ENCODE results near the gene ANXA6.

The ANXA6 gene

DNA sequence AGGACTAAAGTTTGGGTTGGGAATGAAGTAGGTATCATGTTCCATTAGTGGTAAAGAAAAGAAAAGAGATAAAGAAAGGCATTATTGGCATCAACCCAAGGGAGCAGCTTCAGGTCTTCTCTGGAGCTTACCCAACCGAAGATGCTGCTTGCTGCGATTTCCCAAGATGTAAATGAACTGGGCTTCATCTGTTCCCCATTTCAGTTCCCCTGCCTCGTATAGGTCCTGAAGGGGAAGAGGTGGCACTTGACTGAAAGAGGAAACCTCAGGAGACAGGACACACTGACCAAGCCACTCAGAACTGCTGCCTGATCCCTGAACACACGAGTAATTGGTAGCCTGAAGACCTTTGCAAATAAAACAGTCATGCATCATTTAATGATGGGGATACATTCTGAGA is 24.6 kb downstream of the ANXA6 start:
- Mint-ChIP-seq H3K9me3 (no peaks in the 10 kb centered on the region), H3K4me1 (ENCODE audit: low read depth) (peaks cover 69% of the 10 kb centered on the region), H3K36me3 (ENCODE audit: low read depth) (peaks cover 89% of the 10 kb centered on the region), H3K27ac (no peak overlapping the region), H3K4me3 (no peak overlapping the region), H3K27me3 (no peaks in the 10 kb centered on the region)

DNA sequence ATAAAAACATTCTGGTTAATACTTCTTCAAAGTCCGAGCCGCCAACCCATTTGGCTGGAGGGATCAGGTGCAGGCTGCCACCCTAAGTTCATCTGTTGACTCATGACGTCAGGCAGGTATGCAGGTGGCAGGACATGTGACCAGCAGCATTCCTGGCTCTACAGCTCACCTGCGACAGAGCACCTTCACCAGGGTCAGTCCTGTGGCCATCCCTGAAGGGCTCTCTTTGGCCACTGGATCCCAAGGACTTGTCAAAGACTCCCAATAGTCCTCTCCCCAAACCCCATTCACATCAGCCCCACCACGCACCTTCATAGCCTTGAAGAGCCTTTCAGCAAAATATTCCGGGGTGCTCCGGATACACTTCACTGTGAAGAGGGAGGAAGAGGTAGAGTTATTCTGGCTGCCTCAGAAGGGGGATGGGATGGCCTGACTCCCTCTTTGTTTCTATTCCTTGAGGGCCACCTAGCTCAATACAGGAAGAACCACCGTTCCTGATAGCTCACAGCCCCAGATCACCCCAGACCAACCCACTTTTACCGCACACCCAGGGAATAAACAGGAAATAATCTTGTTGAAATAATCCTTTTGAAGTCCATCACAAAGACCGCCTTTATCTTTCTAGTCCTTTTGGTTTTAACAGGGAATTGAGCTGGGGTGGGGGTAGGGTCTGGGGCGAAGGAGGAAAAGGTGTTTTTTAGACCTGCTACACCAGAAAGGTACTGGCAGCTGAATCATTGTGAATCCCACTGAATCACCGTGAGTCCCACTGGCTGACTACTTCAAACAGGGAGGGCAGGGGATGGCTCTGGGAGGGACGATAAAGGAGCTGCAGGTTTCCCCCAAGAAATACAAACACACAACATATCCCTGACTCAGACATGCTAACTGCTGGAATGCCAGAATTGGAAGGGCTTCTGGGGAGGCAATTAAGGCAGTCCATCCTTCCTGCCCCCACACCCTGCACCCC is 26.4 kb downstream of the ANXA6 start:
- H3K27ac Mint-ChIP-seq: peak overlapping the region; percentile 64
- H3K27me3 Mint-ChIP-seq: no peaks in the 10 kb centered on the region
- no peak overlapping the region for H3K4me3 Mint-ChIP-seq
- H3K4me1 Mint-ChIP-seq (ENCODE audit: low read depth): peaks cover 80% of the 10 kb centered on the region
- H3K9me3 Mint-ChIP-seq: no peaks in the 10 kb centered on the region
- H3K36me3 Mint-ChIP-seq (ENCODE audit: low read depth): peaks cover 88% of the 10 kb centered on the region

DNA sequence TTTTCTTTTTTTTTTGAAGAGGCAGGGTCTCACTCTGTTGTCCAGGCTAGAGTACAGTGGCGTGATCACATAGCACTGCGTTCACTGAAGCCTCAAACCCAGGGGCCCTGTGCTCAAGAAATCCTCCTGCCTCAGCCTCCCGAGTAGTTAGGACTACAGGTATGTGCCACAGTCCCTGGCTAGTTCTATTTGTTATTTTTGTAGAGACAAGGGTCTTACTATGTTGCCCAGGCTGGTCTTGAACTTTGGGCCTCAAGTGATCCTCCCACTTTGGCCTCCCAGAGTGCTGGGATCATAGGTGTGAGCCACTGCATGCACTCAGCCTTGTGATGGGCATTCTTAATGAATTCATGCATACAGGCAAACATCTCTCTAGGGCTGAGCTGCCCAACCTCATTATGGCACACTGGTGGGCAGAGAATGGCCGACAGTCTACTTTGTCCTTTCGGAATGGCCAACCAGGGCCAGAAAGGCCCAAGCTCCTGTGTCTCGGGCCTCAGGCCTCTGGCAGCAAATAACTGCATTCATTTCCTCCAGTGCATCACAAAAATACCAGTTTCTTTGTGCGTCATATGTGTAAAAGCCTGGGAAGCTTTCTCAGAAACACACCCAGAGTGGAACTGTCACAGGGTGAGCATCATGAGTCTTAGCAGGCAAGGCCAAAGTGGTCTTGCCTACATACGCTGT is 27.2 kb downstream of the ANXA6 start:
- H3K27me3 Mint-ChIP-seq: no peaks in the 10 kb centered on the region
- H3K27ac Mint-ChIP-seq: no peak overlapping the region
- peaks cover 88% of the 10 kb centered on the region for H3K36me3 Mint-ChIP-seq (ENCODE audit: low read depth)
- H3K4me1 Mint-ChIP-seq (ENCODE audit: low read depth): peaks cover 86% of the 10 kb centered on the region
- no peak overlapping the region for H3K4me3 Mint-ChIP-seq
- no peaks in the 10 kb centered on the region for H3K9me3 Mint-ChIP-seq

DNA sequence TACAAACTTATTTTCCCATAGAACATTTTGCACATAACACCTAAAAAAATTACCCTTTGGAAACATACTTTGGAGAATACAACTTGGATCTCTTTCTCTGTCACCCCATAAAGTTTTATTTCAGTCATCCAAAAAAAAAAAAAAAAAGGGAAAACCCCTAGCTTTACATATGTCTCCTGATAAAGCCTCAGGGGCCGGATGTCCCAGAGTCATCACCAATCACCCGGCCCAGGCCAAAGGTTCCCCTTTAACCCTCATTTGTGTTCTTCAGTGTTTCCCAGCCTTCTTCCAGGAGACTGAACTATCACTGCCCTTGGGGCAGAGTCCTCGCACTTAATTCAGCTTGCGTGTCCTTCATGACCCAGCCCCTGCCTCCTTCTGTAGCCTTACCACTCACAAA is 28.8 kb downstream of the ANXA6 start:
- Mint-ChIP-seq H3K4me3 (no peak overlapping the region), H3K27me3 (no peaks in the 10 kb centered on the region), H3K27ac (peak overlapping the region; percentile 53), H3K36me3 (ENCODE audit: low read depth) (peaks cover 94% of the 10 kb centered on the region), H3K9me3 (no peaks in the 10 kb centered on the region), H3K4me1 (ENCODE audit: low read depth) (peaks cover 97% of the 10 kb centered on the region)

DNA sequence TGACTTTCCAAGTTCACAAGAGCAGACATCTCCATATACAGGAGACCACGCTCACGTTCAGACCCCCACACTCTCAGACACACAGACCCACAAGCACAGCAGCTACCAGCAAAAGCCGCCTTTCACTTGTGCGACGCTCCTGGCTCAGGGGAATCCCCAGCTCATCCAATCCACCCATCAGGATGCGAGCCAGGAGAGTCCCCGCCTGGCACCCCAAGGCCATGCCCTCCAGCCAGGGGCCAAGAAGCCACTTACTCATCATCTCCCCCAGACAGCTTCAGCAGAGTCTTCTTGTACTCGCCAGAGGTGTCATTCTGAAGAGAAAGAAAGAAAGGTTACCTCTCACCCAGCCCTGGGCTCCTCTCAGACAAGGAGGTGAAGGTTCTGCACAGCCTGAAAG is 29.7 kb downstream of the ANXA6 start:
- Mint-ChIP-seq H3K9me3 (no peaks in the 10 kb centered on the region), H3K36me3 (ENCODE audit: low read depth) (peaks cover 90% of the 10 kb centered on the region), H3K27ac (peak overlapping the region; percentile 81), H3K4me3 (no peak overlapping the region), H3K4me1 (ENCODE audit: low read depth) (peaks cover 97% of the 10 kb centered on the region), H3K27me3 (no peaks in the 10 kb centered on the region)

DNA sequence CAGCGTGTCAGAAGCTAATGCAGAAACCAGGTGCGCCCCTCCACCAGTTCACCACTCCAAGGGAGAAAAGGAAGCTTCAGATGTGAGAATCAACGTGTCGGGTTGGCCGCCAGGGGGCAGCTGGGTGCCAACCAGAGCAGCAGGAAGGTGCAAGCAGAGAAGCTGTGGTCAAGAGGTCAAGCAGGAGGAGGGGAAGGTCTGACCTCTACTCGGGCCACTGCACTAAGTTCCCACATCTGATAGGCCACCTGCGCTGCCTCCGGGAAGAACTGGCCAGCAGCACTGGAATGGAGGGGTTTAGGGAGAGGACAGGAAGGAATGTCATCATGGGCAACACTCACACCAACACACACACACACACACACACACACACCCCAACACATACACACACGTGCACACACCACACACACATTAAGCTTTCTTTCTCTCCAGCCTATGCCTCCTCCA is 31.4 kb downstream of the ANXA6 start:
- H3K9me3 Mint-ChIP-seq: no peaks in the 10 kb centered on the region
- H3K4me3 Mint-ChIP-seq: peak overlapping the region; percentile 27
- H3K4me1 Mint-ChIP-seq (ENCODE audit: low read depth): peaks cover 90% of the 10 kb centered on the region
- H3K36me3 Mint-ChIP-seq (ENCODE audit: low read depth): peaks cover 92% of the 10 kb centered on the region
- peak overlapping the region; percentile 93 for H3K27ac Mint-ChIP-seq
- H3K27me3 Mint-ChIP-seq: no peaks in the 10 kb centered on the region

DNA sequence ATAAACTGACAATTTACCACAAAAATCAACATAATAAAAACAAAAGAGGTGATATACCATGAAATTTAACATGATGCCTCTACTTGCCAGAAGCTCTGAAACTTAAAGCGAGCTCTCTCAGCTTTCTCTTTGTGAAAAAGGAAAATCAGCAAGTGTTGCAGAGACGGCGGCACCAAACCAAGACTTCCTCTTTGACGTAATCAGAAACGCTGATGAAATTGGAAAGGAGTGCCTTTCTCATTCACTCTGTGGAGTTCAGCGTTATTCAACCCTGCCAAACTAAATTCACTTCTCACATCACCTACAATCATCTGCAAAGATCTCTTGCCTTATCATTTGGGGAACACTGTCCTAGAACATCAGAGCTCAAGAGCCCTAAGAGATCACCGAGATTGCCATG is 32.2 kb downstream of the ANXA6 start:
- peaks cover 91% of the 10 kb centered on the region for H3K36me3 Mint-ChIP-seq (ENCODE audit: low read depth)
- peak overlapping the region; percentile 93 for H3K27ac Mint-ChIP-seq
- peaks cover 83% of the 10 kb centered on the region for H3K4me1 Mint-ChIP-seq (ENCODE audit: low read depth)

DNA sequence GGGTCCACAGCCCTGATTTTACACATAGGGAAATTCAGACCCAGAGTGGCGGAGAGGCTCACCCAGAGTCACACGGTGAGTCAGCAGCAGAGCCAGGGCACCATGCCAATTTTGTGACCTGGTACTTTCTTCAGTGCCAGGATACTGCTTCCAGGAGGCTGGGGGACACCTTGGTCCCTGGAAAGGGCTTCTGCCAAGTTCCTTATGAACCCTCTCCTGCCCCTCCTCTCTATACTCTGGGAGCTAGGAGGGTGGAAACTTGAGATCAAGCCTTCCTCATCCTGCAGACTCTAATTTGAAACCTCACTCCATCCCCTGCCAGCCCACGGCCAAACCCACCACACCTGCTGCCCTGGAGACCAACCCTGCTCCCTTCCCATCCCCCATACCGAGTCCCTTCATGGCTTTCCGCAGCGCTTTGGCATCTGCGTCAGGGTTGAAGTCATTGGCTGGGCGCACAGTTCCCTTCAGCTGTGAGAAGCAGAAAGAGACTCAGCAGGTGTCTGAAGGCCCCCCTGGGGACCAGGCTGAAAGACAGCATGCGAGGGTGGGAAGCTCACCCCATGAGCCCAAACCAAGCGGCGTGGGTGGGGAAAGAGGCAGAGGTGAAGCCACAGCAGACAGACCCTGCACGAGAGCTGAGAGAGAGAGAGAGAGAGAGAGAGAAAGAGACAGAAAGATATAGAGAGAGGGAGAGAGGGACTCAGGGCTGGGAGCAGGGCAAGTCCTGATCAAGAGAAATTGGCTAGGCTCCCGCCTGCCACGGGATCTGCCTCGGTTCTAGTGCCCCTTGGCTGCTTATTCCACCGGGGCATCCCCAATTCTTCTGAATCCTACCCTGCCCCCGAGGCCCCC is 33.5 kb downstream of the ANXA6 start:
- Mint-ChIP-seq H3K9me3 (no peaks in the 10 kb centered on the region), H3K27ac (peak overlapping the region; percentile 93), H3K27me3 (no peaks in the 10 kb centered on the region), H3K4me1 (ENCODE audit: low read depth) (peaks cover 71% of the 10 kb centered on the region), H3K4me3 (peak overlapping the region; percentile 61), H3K36me3 (ENCODE audit: low read depth) (peaks cover 92% of the 10 kb centered on the region)

More for the DNA sequence above, 32.2 kb downstream of the ANXA6 start:
- Mint-ChIP-seq H3K4me3 (peak overlapping the region; percentile 51), H3K27me3 (no peaks in the 10 kb centered on the region), H3K9me3 (no peaks in the 10 kb centered on the region)

DNA sequence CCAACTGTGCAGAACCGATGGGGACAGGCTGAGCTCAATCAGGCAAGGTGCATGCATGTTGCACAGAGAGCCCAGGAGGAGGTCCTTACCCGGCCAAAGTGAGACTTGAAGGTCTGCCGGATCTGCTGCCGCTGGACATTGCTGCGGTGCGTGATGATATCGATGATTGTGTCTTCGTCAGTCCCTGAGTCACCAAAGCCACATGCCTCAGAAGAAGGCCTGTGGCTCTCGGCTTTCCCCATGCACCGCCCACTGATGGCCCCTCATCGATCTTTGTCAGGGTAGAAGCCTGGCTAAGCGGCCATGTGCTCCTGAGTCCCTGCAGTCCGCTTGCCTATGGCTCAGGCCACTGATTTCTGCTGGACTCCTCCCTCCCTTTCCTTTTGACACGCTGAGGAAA is 34.8 kb downstream of the ANXA6 start:
- H3K27ac Mint-ChIP-seq: peak overlapping the region; percentile 93
- H3K27me3 Mint-ChIP-seq: no peaks in the 10 kb centered on the region
- no peak overlapping the region for H3K4me3 Mint-ChIP-seq
- peaks cover 58% of the 10 kb centered on the region for H3K4me1 Mint-ChIP-seq (ENCODE audit: low read depth)
- H3K9me3 Mint-ChIP-seq: no peaks in the 10 kb centered on the region
- peaks cover 87% of the 10 kb centered on the region for H3K36me3 Mint-ChIP-seq (ENCODE audit: low read depth)

DNA sequence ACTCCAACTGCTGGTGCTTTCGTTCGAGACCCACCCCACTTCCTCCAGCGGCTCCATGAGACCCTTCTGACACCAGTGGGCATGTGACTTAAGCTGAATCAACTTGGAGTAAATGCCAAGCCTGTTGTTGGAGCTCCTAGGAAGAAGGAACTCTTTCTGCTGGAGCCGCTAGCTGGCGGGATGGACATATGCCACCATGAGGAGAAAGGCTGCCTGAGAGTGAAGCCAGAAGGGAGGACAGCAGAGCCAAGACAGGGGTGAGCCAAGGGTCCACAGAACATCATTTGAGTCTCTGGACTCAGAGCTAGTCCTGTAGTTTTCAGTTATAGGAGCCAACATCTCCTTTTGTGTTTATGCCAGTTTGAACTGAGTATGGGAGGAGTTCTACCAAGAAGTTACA is 35.9 kb downstream of the ANXA6 start:
- Mint-ChIP-seq H3K27ac (peak overlapping the region; percentile 15), H3K36me3 (ENCODE audit: low read depth) (peaks cover 88% of the 10 kb centered on the region), H3K27me3 (no peaks in the 10 kb centered on the region), H3K4me3 (no peak overlapping the region), H3K4me1 (ENCODE audit: low read depth) (peaks cover 47% of the 10 kb centered on the region), H3K9me3 (no peaks in the 10 kb centered on the region)

DNA sequence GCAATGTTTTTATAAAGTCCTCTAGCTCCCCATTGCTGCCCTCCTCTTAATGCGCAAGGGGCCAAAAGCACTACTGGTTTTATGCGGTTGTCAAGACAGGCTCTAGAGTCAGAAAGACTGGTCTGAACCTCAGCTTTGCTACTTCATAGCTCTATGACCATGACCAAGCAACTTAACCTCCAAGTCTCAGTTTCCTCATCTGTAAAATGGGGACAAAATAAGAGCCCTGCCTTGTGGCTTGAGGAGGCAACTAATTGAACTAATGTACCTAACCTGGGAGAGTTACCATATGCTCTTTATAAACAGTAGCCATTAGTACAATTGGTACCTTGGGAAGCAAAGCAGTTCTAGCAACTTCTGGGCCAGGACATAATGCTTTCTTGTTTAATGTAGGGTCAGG is 36.5 kb downstream of the ANXA6 start:
- no peaks in the 10 kb centered on the region for H3K9me3 Mint-ChIP-seq
- no peak overlapping the region for H3K4me3 Mint-ChIP-seq
- H3K27me3 Mint-ChIP-seq: no peaks in the 10 kb centered on the region
- H3K4me1 Mint-ChIP-seq (ENCODE audit: low read depth): peaks cover 42% of the 10 kb centered on the region
- peaks cover 87% of the 10 kb centered on the region for H3K36me3 Mint-ChIP-seq (ENCODE audit: low read depth)
- H3K27ac Mint-ChIP-seq: peak overlapping the region; percentile 72

DNA sequence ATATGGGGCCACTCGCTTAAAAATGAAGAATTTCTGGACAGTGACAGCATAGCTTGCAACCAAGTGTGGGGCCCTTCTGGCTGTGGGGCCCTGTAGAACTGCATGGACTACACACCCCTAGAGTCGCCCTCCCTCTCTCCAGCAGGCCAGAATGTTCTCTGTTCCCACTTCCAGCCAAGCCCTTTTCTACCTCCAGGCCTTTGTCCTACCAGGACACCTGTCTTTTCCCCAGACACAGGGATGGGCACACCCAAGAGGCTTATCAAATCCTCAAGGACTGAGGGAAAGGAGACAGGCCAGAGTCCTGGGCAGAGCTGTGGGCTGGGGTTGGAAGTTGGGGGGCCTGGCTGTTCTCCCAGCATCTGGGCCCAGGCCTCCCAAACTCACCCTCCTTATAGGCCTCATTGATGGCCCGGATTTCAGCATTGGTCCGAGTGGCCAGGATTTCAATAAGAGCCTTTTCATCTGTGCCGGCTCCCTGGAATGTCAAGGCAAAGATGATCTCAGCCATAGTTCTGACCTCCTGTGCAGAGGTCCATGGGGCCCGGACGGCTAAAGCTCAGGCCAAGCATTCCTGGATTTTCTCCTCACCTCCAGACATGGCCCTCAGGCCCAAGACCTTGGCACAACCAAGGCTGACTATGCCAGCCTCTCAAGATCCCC is 38.5 kb downstream of the ANXA6 start:
- no peaks in the 10 kb centered on the region for H3K27me3 Mint-ChIP-seq
- H3K4me3 Mint-ChIP-seq: no peak overlapping the region
- no peaks in the 10 kb centered on the region for H3K9me3 Mint-ChIP-seq
- peaks cover 26% of the 10 kb centered on the region for H3K4me1 Mint-ChIP-seq (ENCODE audit: low read depth)
- H3K27ac Mint-ChIP-seq: peak overlapping the region; percentile 16
- peaks cover 80% of the 10 kb centered on the region for H3K36me3 Mint-ChIP-seq (ENCODE audit: low read depth)

DNA sequence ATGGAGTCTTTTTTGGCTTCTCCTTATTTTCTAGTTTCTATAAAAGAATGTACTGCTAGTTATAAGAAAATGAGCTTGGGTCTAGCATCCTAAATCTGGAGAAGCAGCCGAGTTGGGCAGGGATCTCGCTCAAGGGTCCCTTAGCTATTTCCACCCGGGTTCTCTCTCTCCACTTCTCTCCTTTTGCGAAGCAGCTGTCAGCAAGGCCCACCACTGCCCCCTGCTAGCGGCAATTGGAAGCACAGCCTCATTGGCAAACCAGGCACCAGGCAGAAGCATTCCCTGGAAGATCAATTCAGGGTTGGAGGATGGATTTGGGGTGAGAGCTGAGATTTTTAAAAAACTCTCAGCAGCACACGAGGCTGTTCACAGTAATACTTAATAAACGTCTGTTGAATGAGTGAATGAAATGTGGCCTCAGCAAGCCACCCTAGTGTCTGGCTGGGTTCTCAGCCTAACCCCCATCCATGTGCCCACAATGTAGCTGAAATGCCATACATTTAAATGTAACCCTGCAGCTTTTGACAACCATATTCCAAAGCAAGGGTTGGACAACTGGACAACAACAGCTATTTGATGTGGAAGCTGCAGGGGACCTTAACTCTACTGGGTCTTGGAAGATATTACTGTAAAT is 42.2 kb downstream of the ANXA6 start:
- Mint-ChIP-seq H3K36me3 (ENCODE audit: low read depth) (peaks cover 78% of the 10 kb centered on the region), H3K4me1 (ENCODE audit: low read depth) (peaks cover 6% of the 10 kb centered on the region), H3K4me3 (no peak overlapping the region), H3K27me3 (no peaks in the 10 kb centered on the region), H3K27ac (no peak overlapping the region), H3K9me3 (no peaks in the 10 kb centered on the region)

DNA sequence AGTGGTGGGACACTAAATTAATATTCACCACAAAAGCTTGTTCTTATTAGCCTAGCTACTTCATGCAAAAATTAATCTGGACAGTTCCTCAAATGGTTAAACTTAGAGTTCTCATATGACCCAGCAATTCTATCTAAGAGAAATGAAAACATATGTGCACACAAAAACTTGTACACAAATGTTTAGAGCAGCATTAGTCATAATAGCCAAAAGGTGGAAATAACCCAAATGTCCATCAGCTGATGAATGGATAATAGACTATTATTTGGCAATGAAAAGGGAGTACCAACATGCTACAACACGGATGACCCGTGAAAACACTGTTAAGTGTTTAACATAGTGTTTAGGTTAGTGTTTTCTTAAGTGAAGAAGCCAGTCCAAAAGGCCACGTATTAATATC is 43.9 kb downstream of the ANXA6 start:
- H3K27ac Mint-ChIP-seq: peak overlapping the region; percentile 56
- H3K36me3 Mint-ChIP-seq (ENCODE audit: low read depth): peaks cover 79% of the 10 kb centered on the region
- H3K4me3 Mint-ChIP-seq: no peak overlapping the region
- no peaks in the 10 kb centered on the region for H3K9me3 Mint-ChIP-seq
- H3K27me3 Mint-ChIP-seq: no peaks in the 10 kb centered on the region
- peaks cover 8% of the 10 kb centered on the region for H3K4me1 Mint-ChIP-seq (ENCODE audit: low read depth)

Measured in stimulated activated naive CD8-positive, alpha-beta T cell treated with anti-CD3 and anti-CD28 coated beads, Interleukin-15, Interleukin-2, amounts not matched to agents 100 ng/mL and 50 ng/mL, for 24 hours (primary cell).